CD4-positive, alpha-beta T cell treated with Interleukin-2 at 100 ng/mL for 4 hours (primary cell): ENCODE measurements around the gene PRODH2.
"Not testable (repeated sequence)": the region's sequence is repeated elsewhere in the genome, so short reads cannot be mapped to it uniquely, and the experiment has no call there.

Experiments
- DNase-seq: peaks from one replicate; pipeline ENCODE4 v3.0.0-alpha.2; 2020; ENCODE audit warnings: low spot score

The PRODH2 gene

GRCh38 chr19:35843676-35844481 is 31.2 kb upstream of the PRODH2 start:
- DNase-seq, result no peak

GRCh38 chr19:35842666-35843272 is 30.1 kb upstream of the PRODH2 start:
- no peak for DNase-seq

GRCh38 chr19:35841961-35842595 is 29.4 kb upstream of the PRODH2 start:
- DNase-seq, result no peak

GRCh38 chr19:35836096-35836495 is 23.5 kb upstream of the PRODH2 start:
- DNase-seq, result not testable (repeated sequence)

- DNase-seq, result no peak
Observed at GRCh38 chr19:35833972-35834371, 21.3 kb upstream of the PRODH2 start.

- DNase-seq, result no peak
Observed at GRCh38 chr19:35832054-35832453, 19.4 kb upstream of the PRODH2 start.

- DNase-seq, result no peak
Observed at GRCh38 chr19:35830986-35831385, 18.3 kb upstream of the PRODH2 start.

- peak; percentile 27 for DNase-seq
Observed at GRCh38 chr19:35828692-35829301, 16.2 kb upstream of the PRODH2 start.

GRCh38 chr19:35824150-35824549 is 11.5 kb upstream of the PRODH2 start:
- no peak for DNase-seq

- no peak for DNase-seq
Observed at GRCh38 chr19:35822579-35822978, 9.9 kb upstream of the PRODH2 start.

GRCh38 chr19:35818445-35818844 is 5.8 kb upstream of the PRODH2 start:
- no peak for DNase-seq

GRCh38 chr19:35816846-35817245 is 4.2 kb upstream of the PRODH2 start:
- no peak for DNase-seq

GRCh38 chr19:35816262-35816661 is 3.6 kb upstream of the PRODH2 start:
- DNase-seq, result no peak

- DNase-seq, result no peak
Observed at GRCh38 chr19:35813043-35813890, 622 bp upstream of the PRODH2 start.

GRCh38 chr19:35811317-35812219 is 1.1 kb downstream of the PRODH2 start:
- no peak for DNase-seq

- DNase-seq, result no peak
Observed at GRCh38 chr19:35807633-35808032, 5.0 kb downstream of the PRODH2 start.

GRCh38 chr19:35806597-35806996 is 6.0 kb downstream of the PRODH2 start:
- no peak for DNase-seq

- DNase-seq, result no peak
Observed at GRCh38 chr19:35805526-35806102, 7.0 kb downstream of the PRODH2 start.

GRCh38 chr19:35801828-35802227 is 10.8 kb downstream of the PRODH2 start:
- no peak for DNase-seq

GRCh38 chr19:35797663-35798062 is 15.0 kb downstream of the PRODH2 start:
- no peak for DNase-seq
